ENCODE measurements around the gene ECT2L.
"Not testable (repeated sequence)": the region's sequence is repeated elsewhere in the genome, so short reads cannot be mapped to it uniquely, and the experiment has no call there.

The ECT2L gene

DNA sequence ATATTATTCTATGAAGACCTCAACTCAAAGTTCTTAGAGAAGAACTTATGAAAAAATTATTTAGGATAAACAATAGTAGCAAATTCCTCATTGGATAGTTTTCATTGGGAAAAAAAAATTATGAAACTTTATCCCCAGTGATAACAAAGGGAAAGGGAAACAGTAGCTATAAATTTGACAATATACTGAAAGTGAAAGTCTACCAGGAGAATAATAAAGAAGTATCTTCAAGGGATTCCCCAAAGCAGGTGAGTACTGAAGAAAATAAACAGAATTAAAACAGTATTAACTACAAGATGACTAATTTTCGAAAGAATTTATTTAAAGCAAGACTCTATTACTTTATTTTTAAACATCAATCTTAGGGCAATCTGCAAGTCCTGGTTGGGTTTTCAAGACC is 135.8 kb downstream of the ECT2L start:
- no peak for DNase-seq (ENCODE audit: low read depth, low spot score)

DNA sequence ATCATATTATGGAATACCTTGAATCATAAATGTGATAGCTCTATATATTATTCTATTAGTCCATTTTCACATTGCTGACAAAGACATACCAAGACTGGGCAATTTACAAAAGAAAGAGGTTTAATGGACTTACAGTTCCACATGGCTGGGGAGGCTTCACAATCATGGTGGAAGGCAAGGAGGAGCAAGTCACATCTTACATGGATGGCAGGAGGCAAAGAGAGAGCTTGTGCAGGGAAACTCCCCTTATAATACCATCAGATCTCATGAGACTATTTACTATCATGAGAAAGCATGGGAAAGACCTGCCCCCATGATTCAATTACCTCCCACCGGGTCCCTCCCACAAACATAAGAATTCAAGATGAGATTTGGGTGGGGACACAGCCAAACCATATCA is 141.0 kb downstream of the ECT2L start:
- DNase-seq (ENCODE audit: low read depth, low spot score): not testable (repeated sequence)

DNA sequence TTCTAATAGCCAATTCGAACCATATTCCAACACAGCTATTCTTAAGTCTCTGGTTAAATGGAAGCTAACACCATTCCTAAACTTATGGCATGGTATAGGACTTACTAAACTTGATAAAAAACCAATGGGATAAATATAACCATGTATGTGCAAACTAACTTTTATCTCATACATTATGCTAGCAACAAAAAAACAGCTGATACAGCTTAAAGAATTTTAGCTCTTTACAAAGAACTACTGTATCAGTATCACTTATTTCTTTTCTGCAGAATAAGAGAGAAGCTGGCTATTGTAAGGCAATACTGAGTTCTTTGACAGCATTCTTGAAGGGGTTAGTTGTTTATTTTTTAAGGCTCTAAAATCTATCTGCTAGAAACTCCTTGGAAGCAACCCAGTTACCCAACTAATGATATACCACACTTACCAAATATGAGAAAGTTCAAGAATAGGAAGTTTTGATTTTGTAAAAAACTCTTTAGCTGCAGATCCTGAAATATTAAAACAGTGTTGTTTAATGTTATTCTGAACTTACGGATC is 147.3 kb downstream of the ECT2L start:
- no peak for DNase-seq (ENCODE audit: low read depth, low spot score)

DNA sequence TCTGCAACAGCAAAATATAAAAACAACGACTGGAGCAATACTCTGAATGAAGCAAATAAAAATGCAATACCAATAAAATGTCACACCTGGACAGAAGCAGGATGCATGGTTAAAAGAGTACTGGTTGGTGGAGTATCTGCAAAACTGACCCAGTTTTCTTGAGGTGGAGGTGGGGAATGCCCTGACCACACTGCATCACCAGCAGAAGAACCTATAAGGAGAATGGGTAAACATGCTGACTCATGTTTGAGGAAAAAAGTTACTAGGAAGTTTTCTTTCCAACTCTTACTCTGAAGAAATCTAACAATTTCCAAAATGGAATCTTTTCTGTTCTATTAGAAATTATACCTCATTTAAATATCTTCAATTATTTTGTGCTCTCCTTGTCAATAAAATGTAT is 148.5 kb downstream of the ECT2L start:
- no peak for DNase-seq (ENCODE audit: low read depth, low spot score)

DNA sequence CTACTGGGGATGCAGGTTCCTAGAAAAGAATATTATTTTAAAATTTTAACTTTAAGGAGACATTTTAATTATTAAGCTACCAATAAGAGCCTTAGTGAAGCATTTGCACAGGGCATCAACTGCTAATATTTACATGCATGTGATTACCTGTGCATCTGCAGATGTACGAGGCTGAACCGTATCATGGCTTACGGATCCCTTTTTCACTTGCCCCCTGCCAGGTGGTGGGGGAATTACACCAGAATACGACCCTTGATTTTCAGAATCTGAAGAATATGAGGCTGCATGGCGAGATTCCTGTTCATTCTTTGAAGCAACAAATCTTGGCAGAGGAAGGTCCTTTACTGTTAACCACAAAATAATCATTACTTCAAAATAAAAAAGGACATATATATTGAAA is 149.5 kb downstream of the ECT2L start:
- no peak for DNase-seq (ENCODE audit: low read depth, low spot score)

DNA sequence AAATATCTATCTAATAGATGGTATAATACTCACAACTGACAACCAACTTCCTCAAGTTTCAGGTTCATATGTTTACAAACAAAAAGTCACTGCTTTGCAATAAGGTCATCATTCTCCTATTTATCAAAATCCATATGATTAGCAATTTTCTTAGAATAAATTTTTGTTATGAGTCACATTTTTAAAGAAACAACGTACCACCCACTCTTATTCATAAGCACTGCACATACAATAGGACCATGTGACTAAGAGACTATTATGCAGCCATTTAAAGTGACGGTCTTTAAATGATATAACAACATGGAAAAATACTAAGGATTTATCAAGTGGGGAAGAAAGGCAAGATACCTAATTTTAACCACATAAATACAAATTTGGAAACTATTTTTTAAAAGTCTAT is 152.1 kb downstream of the ECT2L start:
- no peak for DNase-seq (ENCODE audit: low read depth, low spot score)

DNA sequence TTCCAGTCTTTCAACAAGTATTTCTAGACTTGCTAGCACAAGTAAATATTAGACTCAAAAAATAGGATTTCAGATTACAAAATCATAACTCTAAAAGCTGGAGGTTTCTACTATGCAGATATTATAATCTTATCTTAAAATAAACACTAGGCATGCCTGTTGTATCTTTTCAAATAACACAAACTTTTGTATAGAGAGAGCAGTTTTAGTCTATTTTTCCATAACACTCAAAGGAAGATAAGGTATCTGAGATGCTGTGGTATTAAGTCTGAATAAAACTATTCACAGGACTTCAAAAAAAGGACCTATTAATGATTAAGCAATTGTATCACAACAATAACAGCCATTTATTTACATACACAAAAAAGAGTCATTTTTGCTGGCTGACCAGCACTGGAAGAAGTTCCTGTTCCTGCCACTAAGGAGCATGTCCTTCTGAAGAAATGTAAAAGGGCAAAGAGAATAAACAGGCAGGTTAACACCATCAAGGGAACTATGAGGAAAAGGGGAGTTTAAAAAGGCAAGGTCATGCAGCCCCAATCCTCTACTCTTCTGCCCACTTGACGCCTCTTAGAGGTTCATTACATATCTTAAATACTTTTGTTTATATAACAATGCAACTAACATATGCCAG is 152.8 kb downstream of the ECT2L start:
- DNase-seq (ENCODE audit: low read depth, low spot score): no peak

DNA sequence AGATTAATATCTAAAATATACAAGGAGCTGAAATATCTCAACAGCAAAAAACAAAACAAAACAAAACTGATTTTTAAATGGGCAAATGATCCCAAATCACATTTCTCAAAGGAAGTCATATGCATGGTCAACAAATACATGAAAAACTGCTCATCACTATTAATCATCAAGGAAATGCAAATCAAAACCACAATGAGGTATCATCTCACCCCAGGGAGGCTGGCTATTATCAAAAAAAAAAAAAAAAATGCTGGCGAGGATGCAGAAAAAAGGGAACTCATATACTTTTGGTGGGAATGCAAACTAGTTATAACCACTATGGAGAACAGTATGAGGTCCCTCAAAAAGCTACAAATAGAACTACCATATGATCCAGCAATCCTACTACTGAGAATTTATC is 157.6 kb downstream of the ECT2L start:
- DNase-seq (ENCODE audit: low read depth, low spot score): no peak

All from smooth muscle cell of the brain vasculature (primary cell).